Type B pancreatic cell (in vitro differentiated cells): ENCODE results near the gene SUSD5. TPM values are rescaled to one million over a fixed set of nuclear protein-coding genes. Genes with fewer than 3 reads are reported as not detected.

Experiments
- DNase-seq: peaks from one replicate; pipeline ENCODE4 v3.0.0; 2021; ENCODE audit warnings: mixed read lengths; ENCODE audit not compliant: unreplicated experiment; ENCODE audit errors: extremely low spot score
- H3K27ac Mint-ChIP-seq: 2 replicates; pipeline ENCODE4 v1.8.0; 2021; ENCODE audit warnings: mild to moderate bottlenecking, mixed read lengths
- H3K27me3 Mint-ChIP-seq: 2 replicates; pipeline ENCODE4 v1.8.0; 2021; ENCODE audit warnings: mixed read lengths
- H3K36me3 Mint-ChIP-seq: 2 replicates; pipeline ENCODE4 v1.8.0; 2021; ENCODE audit warnings: mixed read lengths
- H3K4me1 Mint-ChIP-seq: one replicate; pipeline ENCODE4 v1.8.0; 2021; ENCODE audit warnings: mixed read lengths; ENCODE audit not compliant: unreplicated experiment
- H3K4me3 Mint-ChIP-seq: 2 replicates; pipeline ENCODE4 v1.8.0; 2021; ENCODE audit warnings: mild to moderate bottlenecking, mixed read lengths
- H3K9me3 Mint-ChIP-seq: 2 replicates; pipeline ENCODE4 v1.8.0; 2021; ENCODE audit warnings: mixed read lengths
- total RNA-seq: library from RNA; stranded (reverse); gene quantifications from 2 replicates; pipeline ENCODE4 v1.2.1, GENCODE V29; 2021; ENCODE audit warnings: low replicate concordance
- TF ChIP-seq, protein P1 (sequence below): fragments of 200-600 bp; sonication (generic); conservative IDR thresholded peaks from 2 replicates; pipeline ENCODE4 v1.5.0; 2021; ENCODE audit warnings: antibody characterized with exemption, mild to moderate bottlenecking

The SUSD5 gene
- total RNA-seq, 1 donor from 2014 or later: 3.3 TPM

DNA sequence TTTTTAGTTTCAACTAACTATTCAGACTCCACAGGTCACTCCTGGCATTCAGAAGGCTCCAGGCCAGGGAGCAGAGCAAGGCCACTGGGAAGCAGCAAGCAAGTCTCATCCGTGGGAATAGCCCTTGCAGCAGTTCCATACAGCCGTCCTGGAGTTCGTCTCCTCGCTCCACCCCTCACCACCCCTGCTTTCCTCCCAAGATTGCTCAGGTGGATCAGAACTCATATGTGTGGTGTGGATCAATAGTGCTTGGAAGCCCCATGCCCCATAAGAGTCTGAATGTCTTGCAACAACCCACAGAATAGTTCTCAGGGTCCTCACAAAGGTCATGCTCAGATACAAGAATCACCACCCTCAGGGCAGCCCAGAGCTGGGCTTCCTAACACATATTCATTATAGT, 44.5 kb downstream of the SUSD5 start:
- H3K27ac Mint-ChIP-seq: no peak overlapping the region
- H3K27me3 Mint-ChIP-seq: no peaks in the 10 kb centered on the region
- TF ChIP-seq, protein P1, sequence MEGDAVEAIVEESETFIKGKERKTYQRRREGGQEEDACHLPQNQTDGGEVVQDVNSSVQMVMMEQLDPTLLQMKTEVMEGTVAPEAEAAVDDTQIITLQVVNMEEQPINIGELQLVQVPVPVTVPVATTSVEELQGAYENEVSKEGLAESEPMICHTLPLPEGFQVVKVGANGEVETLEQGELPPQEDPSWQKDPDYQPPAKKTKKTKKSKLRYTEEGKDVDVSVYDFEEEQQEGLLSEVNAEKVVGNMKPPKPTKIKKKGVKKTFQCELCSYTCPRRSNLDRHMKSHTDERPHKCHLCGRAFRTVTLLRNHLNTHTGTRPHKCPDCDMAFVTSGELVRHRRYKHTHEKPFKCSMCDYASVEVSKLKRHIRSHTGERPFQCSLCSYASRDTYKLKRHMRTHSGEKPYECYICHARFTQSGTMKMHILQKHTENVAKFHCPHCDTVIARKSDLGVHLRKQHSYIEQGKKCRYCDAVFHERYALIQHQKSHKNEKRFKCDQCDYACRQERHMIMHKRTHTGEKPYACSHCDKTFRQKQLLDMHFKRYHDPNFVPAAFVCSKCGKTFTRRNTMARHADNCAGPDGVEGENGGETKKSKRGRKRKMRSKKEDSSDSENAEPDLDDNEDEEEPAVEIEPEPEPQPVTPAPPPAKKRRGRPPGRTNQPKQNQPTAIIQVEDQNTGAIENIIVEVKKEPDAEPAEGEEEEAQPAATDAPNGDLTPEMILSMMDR: no peak
- H3K4me1 Mint-ChIP-seq: peaks cover 5% of the 10 kb centered on the region
- H3K36me3 Mint-ChIP-seq: no peaks in the 10 kb centered on the region
- H3K4me3 Mint-ChIP-seq: no peak overlapping the region
- H3K9me3 Mint-ChIP-seq: peaks cover 3% of the 10 kb centered on the region
- DNase-seq: no peak

DNA sequence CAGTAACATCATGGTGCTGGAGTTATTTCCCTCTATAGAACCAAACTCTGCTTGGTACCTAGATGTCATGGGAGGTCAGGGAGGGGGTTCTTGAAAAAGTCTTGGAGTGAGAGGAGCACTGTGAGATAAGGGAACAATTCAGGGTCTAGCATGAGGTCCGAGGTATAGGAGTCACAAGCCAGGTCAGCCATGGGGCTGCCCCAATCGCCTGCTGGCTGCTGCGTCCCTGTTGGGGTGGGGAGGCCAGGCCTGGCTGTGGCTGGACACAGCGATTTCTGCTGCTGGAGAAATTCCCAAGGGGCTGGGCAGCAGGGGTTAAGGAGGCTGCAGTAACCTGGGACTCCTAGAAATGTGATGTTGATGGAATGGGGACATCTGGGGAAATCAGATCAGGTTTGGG, 44.9 kb downstream of the SUSD5 start:
- Mint-ChIP-seq H3K27me3 (no peaks in the 10 kb centered on the region), H3K36me3 (no peaks in the 10 kb centered on the region), H3K27ac (no peak overlapping the region), H3K9me3 (peaks cover 3% of the 10 kb centered on the region), H3K4me3 (no peak overlapping the region), H3K4me1 (peaks cover 5% of the 10 kb centered on the region)
- TF ChIP-seq, protein P1: no peak
- no peak for DNase-seq

DNA sequence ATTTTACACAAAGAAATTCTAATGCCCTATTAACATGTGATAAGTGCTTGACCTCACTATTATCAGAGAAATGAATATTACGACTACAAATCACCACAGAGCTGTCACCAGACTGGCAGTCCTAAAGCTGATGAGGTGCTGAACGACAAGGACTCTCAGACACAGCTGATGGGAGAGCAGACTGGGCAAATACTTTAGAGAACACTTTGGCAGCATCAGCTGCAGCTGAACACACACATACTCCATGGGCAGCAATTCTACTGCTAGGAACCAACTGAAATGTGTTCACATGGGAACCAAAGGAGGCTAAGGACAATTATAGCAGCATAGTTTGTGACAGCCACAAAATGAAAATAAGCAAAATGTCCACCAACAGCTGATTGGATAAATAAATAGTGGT, 45.5 kb downstream of the SUSD5 start:
- no peak overlapping the region for H3K4me3 Mint-ChIP-seq
- H3K27me3 Mint-ChIP-seq: no peaks in the 10 kb centered on the region
- H3K4me1 Mint-ChIP-seq: peaks cover 5% of the 10 kb centered on the region
- H3K36me3 Mint-ChIP-seq: no peaks in the 10 kb centered on the region
- no peak for DNase-seq
- TF ChIP-seq, protein P1: no peak
- no peak overlapping the region for H3K27ac Mint-ChIP-seq
- H3K9me3 Mint-ChIP-seq: peaks cover 3% of the 10 kb centered on the region

DNA sequence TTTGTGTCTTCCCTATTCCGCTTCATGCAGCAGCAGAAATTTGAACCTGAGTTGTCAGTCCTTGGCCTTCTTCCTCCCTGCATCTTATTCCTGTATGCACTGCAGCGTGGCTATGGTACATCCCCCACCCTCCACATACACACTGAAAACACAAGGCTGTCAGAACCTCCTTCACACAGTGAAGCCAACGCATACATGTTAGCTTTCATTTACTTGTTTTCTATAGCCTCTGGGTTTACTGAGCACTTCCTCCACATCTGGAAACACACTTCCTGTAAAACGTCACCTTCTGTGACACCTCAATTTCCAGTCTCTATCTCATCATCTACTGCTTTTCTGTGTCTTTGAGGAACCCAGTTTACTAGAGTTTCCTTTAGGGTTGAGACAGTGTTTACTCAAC, 47.0 kb downstream of the SUSD5 start:
- H3K4me3 Mint-ChIP-seq: no peak overlapping the region
- H3K4me1 Mint-ChIP-seq: peaks cover 12% of the 10 kb centered on the region
- H3K9me3 Mint-ChIP-seq: peaks cover 3% of the 10 kb centered on the region
- H3K27me3 Mint-ChIP-seq: no peaks in the 10 kb centered on the region
- H3K27ac Mint-ChIP-seq: no peak overlapping the region
- no peaks in the 10 kb centered on the region for H3K36me3 Mint-ChIP-seq
- no peak for DNase-seq
- TF ChIP-seq, protein P1: no peak

DNA sequence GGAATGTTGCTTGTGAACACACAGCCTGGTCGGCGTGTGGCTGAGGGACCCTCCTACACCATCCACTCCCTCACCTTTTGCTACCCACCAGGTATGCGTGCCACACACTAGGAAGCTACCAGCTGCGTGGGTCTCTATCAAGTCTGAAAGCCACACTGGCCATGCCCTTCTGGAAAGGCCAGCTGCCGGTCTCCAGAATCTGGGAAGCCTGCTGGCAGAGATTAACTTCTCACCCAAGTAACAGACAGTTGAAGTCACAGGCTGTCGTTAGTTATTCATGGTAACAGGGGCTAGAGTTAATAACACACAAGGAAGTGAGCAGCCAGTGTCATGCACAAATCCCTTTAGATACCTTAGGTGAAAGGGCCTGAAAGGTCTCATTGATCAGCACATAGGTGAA, 48.1 kb downstream of the SUSD5 start:
- Mint-ChIP-seq H3K36me3 (no peaks in the 10 kb centered on the region), H3K27me3 (no peaks in the 10 kb centered on the region), H3K4me3 (no peak overlapping the region), H3K9me3 (peaks cover 3% of the 10 kb centered on the region), H3K27ac (no peak overlapping the region), H3K4me1 (peaks cover 12% of the 10 kb centered on the region)
- no peak for DNase-seq
- TF ChIP-seq, protein P1: no peak

DNA sequence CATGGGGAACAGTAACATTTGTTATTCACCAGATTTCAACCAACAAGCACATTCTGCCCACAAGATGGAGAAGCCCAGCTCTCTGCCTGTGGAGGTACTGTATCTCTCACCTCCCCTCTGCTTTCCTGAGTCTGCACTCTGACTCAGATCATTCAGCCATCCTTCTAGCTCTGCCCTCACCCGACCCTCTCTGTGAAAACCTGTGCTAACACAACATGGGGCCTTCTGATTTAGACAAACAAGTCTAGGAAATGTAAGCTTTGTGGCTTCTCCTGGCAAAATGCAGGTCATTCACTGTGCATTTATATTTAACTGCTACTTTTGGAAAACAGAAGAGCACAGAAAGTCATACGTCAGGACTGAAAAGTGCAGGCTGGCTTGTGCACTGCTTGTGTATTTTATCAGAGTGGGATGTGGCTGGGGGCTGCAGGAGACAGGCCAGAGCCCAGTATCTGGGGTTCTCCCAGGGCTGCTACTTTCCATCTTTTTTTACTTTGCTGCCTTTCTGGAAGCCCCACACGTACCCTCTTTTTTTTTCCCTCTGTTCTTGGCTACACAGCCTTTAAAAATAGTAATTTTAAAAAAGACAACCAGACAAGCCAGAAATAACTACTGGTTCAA, 50.8 kb downstream of the SUSD5 start:
- TF ChIP-seq, protein P1: no peak
- DNase-seq: no peak
- no peaks in the 10 kb centered on the region for H3K27me3 Mint-ChIP-seq
- H3K9me3 Mint-ChIP-seq: peaks cover 3% of the 10 kb centered on the region
- H3K27ac Mint-ChIP-seq: no peak overlapping the region
- peaks cover 12% of the 10 kb centered on the region for H3K4me1 Mint-ChIP-seq
- no peaks in the 10 kb centered on the region for H3K36me3 Mint-ChIP-seq
- no peak overlapping the region for H3K4me3 Mint-ChIP-seq
